Measurements from ENCODE around the gene NANOS3.
"Not testable (repeated sequence)": the region's sequence is repeated elsewhere in the genome, so short reads cannot be mapped to it uniquely, and the experiment has no call there.

Gene NANOS3

GRCh38 chr19:13920940-13921747, 44.2 kb downstream of the NANOS3 start:
- peak; percentile 55 for DNase-seq (ENCODE audit: low read depth)

DNA sequence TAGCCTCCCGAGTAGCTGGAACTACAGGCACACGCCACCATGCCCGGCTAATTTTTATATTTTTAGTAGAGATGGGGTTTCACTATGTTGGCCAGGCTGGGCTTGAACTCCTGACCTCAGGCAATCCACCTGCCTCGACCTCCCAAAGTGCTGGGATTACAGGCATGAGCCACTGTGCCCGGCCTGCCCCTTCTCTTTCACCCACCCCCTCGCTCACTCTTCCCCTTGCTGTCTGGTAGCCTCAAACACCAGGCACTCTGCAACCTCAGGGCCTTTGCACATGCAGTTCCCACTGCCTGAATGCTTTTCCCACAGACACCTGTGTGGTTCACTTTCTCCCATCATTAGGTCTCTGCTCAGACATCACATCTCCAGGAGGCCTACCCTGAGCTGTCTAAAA, 45.2 kb downstream of the NANOS3 start:
- DNase-seq (ENCODE audit: low read depth) = not testable (repeated sequence)

DNA sequence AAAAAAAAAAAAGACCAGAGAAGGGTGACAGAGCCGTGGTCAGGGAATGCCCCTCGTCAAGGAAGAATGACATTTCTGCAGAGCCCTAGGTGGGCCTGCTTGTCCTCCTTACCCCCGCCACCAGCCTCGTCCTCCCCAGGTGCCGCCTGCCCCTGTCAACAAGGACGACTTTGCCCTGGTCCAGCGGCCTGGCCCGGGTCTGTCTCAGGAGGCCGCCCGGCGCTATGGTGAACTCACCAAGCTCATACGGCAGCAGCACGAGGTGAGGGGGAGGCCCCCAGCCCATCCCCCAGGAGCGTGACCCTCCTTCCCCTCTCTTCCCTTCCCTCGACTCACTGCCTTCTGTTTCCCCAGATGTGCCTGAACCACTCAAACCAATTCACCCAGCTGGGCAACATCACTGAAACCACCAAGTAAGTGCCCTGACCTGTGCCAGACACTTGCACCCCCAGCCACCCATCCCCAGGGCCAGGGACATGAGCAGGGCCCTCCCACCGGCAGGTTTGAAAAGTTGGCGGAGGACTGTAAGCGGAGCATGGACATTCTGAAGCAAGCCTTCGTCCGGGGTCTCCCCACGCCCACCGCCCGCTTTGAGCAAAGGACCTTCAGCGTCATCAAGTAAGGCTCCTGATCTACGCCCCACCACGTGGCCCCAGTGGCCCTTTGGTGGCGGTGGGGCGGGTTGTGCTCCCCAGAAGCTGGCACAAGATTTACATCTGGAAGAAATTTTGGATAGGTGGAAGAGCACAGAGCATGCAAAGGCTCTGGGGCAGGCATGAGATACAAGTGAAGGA, 46.5 kb downstream of the NANOS3 start:
- DNase-seq (ENCODE audit: low read depth) = no peak

DNA sequence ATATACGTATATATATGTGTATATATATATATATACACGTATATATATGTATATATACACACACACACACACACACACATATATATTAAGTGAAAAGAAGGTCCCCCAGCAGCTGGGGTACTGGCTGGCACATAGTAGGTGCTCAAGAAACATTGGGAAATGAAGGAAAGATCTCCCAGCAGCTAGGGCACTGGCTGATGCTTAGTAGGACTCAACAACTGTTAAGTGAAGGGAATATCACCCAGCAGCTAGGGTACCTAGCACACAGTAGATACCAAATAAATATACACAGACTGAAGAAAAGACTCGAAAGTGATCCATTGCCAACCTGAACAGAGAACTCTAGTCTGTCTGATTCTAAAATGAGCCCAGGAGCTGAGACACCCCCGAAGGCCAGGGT, 49.1 kb downstream of the NANOS3 start:
- no peak for DNase-seq (ENCODE audit: low read depth)

GRCh38 chr19:13926715-13927114, 49.8 kb downstream of the NANOS3 start:
- DNase-seq (ENCODE audit: low read depth) = no peak

GRCh38 chr19:13929340-13929739, 52.4 kb downstream of the NANOS3 start:
- no peak for DNase-seq (ENCODE audit: low read depth)

GRCh38 chr19:13929956-13930355, 53.0 kb downstream of the NANOS3 start:
- DNase-seq (ENCODE audit: low read depth) = no peak
